ENCODE data around the gene DPH1.

DPH1 gene

DNA sequence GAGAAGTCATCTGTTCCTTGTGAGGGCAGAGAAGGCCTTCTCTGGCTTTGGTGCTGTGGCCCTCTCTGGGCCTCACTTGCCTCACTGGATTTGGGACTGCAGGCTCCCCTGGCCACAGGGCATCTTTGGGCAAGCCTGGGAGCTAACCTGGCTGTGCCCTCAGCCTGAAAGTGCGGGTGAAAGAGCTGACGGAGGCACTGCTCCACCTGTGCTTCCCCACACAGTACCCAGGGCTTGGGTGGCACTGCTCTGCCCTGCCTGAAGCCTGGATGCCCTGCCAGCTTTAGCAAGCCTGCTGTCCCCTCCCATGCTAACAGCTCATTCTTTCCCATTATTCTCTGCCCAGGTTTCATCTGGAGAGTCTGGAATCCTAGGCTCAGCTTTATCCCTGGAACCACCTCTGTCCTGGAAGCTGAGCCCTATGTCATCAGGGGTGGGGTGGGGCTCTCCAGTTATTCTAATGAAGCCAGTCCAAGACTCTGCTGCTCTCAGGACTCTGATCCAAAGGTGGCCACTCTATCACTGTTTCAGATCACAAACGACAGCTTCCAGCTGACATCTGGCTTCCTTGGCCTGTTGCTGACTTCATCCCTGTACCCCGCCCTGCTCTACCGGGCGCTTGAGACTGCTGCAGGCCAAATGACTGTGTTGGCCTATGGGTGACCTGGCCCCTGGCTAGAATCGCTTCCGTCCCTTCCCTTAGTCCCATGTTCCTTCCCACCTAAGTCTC is 54.2 kb downstream of the DPH1 start:
- DNase-seq, result no peak

DNA sequence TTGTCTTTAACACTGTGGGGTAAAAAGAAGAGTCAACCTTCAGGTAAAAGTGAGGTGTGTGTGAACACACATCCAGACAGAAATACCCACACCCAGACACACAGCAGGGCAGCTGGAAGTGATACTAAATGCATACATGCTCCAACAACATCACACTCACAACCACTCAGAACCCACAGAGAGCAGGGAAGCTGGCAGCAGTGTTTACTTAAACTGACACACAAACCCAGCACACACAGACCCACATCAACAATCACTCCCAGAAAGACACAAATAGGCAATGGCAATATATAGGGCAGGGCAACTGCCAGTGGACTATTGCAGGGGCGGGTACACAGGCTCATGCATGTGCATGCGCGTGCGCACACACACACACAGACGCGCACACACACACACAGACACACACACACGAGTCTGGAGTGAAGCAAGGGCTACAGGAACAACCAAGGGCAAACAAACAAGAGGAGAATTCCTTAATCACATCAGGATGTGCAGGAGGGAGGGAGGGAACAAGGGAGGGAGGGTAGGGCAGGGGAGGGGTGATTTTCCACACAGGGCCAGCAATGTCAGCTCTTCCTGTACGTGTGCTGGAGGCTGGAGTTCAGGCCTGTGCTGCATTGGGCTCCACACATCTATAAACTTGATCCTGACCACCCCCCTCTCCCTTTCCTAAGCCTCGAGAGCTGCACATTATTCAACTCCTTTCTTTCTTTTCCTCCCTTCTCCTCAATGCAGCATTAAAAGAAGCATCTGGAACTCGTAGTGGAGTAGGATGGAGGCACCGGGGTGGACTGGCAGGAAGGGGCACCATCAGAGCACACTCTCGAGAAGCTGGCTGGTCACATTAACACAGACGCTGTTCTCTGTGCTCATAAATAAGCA is 55.1 kb downstream of the DPH1 start:
- no peak for DNase-seq

DNA sequence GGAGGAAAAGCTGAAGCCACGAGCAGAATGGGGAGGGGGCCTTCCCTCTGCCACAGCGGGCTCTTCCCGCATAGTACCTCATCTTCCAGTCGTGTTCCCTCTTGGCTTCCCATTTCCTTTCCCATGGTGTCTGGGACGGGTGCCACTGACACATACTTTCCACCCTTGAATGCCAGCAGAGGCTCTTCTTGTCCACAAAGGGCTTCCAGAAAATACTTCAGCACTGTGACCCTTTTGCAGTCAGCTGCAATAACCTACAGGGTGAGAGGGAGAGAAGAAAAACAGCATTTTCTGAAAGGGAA is 55.6 kb downstream of the DPH1 start:
- no peak for DNase-seq

DNA sequence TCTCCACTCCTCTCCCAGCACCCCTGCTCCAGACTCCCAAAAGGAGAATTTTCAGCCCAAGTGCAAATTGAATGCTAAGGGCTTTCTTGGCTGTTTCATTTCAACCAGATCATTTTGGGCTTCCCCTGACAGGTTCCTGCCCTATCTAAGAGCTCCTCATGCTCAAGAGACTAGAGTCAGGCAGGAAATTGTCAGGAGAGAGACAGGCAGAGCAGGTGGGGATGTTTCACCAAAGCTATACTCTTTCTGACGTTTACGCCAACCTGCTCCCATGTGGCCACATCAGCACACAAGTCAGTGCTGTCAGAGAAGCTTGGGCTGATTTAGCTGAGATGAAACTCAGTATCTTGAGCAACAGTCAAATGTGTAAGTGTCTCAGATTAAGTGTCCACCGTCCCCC is 56.4 kb downstream of the DPH1 start:
- DNase-seq, result no peak

DNA sequence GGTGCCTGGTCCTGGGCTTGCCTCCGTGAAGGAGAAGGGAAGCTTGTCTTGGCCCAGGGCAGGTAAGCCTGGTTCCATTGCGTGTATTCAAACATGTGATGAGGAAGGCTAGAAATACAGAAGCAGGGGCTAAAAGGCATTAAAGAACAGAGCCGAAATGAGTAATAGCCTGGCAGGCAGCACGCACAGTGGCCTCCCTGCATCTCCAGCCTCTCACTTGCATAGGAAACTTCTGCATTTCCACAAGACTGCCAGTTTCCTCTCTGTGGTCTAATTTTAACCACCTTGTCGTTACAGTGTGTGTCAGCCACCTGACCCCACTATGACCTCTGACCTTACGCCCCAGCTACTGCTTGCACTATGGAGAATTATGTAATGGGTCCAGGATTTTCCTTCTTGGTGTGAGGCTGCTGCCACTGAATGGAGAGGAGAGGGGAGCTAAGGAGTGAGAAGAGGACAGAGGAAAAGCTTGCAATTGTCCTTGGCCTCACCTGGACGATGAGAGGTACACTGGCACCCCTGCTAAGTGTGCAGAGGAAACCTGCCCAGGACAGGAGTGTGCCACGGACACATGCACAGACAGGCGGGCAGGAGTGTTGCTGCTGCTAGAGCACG is 57.8 kb downstream of the DPH1 start:
- DNase-seq, result peak; percentile 53

DNA sequence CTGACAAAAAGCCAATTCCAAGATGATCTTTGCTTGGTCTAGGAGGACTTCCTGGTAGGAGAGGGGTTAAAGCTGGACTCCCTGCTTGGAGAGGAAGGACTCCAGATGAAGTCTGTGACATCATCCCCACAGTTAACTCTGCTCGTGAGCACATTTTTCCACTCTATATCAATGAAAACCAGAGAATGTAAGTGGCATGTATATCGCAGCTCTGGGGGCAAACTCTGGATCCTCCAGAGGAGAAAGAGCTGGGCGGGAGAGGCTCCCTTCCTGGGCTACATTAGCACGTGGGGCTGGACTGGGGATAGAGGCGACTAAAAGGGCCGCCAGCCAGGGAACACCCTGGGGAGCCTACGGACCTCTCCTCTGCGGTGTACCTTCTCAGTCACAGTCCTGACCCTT is 59.1 kb downstream of the DPH1 start:
- no peak for DNase-seq

DNA sequence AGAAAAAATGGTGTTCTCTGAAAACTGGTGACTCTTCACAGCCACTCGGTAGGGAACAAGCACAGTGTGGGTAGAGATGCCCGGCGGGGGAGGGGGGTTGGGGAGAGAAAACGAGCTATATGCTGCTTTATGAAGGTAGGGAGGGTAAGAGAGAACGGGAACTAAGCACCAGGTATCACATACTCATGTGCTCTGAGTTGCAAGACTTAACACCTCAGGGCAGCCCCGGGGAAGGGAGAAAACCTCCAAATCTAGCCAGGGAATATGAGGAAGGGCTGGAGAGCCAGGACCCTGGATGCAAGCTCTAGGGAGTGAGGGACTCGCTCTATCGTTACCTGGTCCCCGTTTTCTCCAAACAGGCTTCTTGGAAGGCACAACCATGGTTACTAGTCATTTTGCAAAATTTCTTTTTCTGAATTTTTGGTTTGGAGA is 60.3 kb downstream of the DPH1 start:
- DNase-seq, result no peak

DNA sequence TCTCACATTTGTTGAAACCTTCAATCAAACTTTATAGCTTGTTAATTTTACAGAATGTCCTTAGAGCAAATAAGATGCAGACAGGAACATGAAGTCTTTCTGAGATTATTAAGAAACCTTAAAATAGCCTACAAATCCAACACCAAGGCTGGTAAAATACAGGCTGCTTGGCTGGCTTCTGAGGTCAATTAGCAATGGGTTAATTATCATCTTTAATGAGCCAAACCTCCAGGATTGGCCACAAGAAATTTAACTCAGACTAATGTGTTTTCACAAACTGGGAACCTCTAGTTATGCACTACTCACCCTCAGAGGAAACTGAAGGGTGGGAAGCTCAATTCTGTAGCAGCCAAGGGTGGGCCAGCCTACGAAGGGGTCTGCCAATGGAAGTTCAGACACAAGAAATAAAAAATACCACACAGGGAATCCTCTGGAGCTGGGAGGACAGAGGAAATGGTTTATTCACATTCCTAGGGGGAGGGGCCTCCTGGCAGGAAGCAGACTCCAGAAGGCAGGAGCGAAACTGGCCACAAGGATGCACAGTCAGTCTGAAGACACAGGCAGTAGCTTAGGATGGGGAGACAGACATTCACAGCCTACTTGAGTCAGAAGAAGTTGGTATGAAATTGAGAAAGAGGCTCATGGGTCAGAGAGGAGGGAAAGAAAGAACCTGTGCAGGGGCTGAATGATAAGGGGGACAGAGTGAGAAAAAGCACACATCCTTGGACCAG is 61.0 kb downstream of the DPH1 start:
- DNase-seq, result no peak

DNA sequence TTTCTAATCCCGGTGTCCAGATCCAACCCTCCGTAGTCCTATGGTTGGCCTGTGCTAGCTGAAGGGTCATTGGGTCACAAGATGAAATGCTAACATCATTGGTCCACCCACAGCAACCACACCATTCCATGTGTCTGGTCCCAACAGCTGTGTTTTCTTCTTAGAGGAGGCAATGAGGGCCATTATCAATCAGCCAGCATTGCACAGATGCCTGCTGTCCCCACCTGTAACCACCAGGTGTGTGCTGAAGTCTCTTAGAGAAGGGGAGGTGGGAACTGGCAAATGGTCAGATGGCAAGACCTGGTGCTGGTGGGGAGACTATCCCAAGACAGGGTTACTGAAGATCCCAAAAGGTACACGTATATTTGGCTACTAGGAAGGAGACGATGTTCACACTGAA is 62.3 kb downstream of the DPH1 start:
- no peak for DNase-seq

DNA sequence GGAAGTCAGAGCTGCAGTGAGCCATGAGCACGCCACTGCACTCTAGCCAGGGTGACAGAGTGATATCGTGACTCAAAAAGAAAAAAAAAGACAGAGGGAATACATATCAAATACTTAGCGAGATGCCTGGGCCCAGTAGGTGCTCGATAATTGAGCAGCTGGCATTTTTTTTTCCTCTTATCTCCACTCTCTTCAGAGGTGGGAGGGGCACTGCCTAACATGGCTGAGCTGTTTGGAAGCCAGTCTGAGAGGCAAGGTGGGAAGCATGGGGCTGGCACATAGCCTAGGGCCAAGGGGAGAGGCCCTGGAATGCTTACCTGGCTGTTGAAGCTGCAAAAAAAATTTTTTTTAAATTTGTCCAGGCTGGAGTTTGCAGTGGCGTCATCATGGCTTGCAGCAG is 63.4 kb downstream of the DPH1 start:
- DNase-seq, result no peak
